Middle frontal gyrus (tissue), 1 donor: ENCODE measurements around the gene NAA80.
A peak's percentile ranks its signal among the peaks of the same experiment; 100 is the strongest.

ENCODE experiments used
- DNase-seq: peaks from one replicate; pipeline ENCODE4 v3.0.0-alpha.2; 2015; ENCODE audit warnings: low spot score; ENCODE audit errors: extremely low spot score

Gene NAA80

DNA sequence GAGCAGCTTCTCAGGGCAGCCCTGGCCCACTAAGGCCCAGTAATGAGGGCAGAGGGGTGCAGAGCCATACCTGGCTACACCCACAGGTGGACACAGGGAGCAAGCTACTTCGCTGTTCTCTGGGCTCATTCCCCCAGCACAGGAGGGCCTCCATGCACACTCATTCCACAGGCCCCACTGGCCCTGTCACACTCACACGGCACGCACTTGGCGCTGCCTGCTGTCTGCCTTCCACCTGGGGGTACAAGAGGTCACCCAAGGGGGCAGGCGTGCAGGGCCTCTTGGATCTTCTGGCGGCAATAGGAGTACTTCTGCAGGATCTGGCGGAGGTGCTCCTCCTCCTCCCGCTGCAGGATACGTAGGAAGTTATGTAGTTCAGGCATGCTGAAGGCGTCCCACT, 31.1 kb upstream of the NAA80 start:
- no peak for DNase-seq

DNA sequence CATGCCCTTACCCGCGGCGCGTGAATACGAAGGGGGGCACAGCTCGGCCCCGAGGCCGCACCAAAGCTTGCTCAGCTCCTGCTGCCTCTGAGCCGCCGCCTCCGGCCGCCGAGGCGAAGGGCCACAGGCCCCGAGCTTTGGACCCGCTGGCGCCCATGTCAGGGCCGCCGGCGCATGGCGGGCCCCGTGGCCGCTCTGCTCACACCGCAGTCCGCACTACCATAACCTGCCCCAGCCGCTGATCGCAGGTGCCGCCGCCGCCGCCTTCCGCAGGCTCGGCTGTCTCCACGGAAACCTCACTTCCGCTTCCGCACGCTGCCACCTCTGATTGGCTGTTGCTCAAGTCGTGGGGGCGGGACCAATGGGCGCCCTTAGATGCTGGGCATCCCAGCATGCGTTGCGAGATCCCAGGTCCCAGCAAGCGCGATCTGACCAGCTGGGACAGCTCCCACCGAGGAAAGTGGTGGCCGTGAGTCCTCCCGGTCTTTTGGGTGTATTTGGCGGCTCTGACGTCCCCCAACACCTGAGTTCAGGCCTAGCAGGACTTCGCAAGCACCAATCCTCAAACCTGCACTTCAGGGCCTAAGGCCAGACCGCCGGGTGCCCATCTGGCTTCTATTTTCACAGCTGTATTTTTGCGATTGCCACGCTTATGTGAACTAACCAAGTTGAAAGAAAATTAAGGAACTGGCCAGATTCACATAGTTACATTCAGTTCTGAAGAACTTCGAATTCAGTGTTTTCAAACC, 28.9 kb upstream of the NAA80 start, which contains the start of gene TUSC2:
TSS of gene TUSC2 (minus strand) at position 281 of the 749 bp plus-strand sequence. CDS start at position 157, 124 bp downstream.
- peak; percentile 97 for DNase-seq

DNA sequence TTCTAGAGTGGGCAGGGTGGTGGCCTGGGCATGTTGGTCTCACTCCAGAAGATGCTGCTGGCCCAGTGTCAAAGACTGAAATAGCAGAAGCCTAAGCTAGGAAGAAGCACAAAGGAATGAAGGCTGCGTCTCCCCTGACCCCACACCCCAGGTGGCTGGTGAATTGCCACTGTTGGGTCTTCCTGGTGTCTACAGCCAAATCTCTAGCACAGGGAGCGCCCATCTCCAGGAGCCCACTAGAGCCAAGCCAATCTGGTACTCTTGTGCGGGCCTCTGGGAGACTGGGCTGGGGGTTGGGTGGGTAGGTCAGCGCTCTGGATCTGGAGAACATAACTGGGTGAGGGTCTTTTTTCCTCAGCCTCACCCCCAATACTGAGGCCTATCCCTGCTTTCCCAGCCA, 27.9 kb upstream of the NAA80 start:
- no peak for DNase-seq

DNA sequence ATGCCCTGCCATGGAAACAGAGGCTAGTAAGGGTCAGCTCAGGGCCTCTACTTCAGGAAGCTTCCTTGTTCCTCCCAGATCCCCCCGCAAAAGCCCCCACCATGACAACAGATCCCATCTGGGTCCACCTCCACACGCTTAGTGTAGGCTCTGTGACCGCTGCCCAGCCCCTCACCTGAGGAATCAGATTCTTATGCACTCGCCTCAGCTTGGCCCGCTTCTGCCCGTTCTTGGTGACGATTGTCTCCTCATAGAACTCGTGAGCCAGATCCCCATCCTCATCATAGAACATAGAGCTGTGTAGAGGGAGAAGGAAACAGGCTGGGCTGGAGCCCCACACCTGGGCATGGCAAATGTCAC, 27.0 kb upstream of the NAA80 start:
- DNase-seq, result no peak

DNA sequence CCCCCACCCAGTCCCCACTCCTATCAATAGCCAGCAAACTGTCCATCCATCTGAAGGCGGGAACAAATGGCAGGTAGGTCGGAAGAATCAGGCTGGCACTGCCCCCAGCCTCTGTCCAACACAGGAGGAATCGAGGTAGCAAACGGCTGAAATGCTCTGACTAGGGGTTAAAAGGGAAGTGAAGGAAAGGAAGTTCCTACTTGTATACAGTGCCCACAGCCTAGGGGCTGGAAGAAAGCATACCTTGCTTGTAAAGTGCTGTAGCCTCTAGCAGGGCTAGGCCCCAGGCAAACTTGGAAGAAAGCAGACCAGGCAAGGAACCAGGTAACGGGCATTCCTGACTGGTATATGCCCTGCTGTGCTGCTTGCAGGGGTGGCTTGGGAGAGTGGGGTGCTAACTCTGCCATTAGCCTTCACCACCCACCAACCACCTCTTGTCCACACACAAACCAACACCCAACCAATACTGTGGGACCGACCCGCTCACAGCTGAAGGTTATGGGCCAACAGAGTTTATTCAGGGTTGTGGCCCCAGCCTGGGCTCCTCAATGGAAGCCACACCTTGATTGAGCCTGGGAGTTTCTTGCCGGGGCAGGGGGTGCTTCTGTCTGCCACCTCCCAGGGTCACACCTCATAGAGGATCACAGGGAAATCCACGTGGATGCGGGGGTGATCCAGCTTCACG, 26.4 kb upstream of the NAA80 start:
- no peak for DNase-seq

DNA sequence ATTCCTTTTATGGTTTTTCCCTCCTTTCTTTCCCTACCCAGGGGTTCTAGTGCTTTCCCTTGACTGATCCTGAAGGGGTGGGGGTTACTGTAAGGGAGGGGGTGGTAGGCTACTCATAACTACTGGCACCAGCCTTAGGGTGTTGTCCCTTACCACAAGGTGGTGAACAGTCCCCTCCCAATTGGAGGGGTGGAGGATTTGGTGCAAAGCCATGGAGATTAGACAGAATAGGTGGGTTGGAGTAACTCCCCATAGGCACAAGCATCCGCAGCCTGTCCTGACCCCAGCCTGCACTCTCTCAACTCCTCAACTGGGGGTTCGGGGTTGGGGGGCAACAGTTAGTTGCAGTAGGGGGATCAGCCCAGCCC, 25.9 kb upstream of the NAA80 start:
- no peak for DNase-seq

DNA sequence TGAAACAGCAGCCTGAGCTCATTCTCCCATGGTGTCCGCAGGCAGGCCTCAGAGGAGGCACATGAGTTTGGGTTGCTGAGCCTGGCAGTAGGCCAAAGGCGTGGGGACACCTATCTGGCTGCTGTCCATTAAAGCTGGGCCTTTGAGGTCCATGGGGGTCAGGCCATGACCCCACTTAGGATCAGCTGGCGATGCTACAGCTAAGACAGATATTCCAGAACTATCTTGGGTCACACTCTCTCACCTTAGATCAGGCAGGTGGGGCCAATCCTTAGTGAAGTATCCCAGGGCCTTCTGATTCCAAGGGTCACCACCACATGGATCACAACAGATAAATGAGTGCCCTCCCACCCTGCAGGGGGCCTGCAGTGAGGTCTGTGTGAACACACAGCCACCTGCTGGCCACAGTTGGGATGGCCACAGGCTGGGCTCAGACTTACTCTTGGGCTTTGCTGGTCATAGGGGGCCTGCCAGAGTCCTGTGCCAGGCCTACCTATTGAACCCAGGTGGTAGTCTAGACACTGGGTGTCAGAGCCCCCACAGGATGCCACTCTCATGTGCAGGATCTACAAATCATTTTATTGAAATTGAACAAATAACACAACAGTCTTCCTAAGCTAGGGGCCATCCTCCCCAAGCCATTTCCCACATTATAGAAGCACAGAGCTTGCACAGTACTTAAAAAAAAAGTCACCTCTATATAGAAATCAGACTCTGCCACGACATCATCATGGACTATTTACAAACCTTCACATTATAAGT, 25.3 kb upstream of the NAA80 start:
- DNase-seq, result no peak

DNA sequence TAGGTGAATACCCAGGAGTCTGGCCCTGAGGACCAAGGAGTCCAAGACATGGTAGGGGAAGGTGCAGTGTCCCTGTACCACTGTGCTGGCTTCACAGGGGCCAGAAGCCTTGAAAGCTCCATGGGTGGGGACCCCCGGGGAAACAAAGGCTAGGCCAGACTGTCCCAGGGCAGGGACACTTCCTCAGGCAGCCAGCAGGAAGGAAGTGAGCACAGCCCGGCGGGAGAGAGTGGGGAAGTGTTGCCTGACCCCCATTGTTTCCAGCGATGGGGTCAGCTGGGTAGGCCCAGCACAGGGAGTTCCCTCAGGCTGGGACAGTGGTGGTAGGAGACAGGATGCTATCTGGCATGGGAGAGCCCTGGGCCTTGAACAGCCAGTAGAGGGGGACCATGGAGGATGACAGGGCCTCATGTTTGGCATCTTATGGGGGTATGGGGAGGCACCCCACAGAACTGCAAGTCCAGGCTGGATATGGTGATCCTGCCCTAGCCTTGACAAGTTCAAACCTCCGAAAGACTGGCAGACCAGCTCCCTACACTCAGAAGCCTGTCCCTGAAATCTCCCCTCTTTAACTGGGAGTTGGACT, 24.5 kb upstream of the NAA80 start:
- DNase-seq, result no peak

DNA sequence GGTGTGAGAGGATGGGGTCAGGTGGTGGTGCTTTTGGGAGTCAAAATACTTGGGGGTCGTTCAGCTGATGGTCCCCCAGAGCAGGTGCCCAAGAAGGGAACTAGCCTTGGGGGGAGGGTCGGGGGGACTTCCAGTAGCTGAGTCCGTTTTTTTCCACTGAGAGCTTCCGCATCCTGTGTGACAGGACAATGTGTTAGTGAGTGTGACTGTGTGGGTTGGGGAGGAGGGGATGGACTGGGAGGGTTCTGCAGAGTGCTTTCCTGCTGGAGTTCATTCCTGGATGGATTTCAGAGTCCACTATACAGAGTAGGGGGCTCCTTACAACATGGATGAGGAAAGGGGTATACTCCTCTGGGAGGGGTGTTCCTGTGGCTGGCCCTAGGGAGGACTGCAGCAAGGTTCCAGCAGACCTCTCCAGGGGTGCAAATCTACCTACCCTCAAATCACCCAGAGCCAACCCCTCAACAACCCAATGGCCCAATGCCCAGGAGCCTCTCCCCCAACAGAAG, 23.9 kb upstream of the NAA80 start:
- DNase-seq, result no peak

DNA sequence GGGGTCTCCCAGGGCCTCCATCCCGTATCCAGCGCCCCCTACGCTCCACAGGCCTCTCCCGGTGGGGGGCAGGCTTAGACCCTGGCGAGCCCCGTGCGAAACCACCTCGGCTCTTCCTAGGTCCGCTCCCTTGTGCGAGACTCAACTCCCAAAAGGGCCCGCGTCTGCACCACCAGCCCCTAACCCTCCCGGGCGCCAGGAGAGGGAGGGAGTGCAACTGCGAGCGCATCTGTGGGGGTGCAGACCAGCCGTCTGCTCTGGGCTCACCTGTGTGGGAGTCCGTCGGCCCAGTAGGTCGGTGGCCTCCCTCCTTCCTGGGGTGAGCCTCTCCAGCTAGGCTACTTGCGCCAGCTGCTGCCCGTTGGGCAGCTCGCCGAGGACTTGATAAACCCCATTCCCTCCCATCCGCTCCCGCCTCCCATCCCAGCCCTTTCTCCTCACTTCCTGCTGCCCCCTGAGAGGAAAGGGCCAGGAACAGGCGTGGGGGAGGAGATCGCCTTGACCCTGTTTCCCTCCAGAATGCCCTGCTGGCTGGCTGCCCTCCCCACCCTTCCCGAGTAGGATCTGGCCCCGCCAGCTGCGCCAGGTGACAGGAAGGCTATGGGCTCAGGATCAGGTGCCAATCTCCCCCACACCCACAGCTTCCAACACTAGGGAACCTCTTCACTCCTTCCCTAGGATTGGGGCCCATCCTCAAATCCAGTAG, 23.3 kb upstream of the NAA80 start, which contains the start of gene HYAL2:
TSS of gene HYAL2 (minus strand) at position 360 of the 706 bp plus-strand sequence. CDS start 2,256 bp downstream, outside the sequence.
- no peak for DNase-seq

DNA sequence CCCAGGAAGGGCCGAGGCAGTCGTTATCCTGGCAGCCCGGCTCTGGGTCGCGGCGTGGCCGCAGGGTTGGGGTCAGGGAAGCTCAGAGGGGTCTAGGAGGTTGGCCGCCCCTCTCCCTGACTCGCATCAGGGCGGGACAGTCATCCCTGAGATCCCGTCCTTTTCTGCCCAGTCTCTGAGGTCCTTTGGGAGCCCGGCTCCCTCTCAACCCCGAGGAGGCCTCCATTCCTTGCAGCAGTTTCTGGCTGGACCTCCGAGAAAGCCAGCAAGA, 22.8 kb upstream of the NAA80 start:
- no peak for DNase-seq

DNA sequence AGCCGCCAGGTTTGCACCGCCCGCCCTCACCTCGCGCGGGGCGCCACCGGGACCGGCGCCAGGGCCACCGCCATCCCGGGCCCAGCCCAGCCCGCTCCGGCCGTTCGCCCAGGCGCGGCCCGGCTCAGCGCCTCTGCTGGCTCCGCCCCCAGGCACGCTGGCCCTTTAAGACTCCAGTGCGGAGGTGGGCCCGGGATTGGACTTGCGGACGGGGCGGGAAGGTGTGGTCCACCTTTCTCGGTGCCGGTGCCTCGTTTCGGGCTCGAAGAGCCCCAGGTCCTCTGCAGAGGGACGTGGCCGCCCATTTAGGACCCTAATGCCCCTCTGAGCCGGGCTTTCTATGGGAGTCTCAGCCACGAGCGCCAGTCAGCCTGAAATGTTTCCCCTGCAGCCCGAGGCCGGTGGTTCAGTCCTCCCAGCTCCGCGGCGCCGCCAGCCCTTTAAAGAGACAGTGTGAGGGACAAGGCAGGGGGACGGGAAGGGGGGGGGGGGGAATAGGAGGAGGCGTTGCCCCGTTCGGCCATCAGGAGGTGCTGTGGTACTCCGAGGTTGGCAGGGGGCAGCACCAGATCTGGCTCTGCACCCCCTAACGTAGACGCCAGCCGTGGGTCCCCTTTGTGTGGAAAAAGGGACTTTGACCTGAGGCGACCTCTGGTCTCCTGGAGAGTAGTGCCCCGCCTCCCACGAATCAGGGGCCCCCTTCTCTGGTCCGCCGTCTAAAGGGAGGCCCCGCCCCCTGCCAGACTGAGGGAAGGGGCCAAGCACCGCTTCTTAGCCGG, 22.3 kb upstream of the NAA80 start:
- DNase-seq, result peak; percentile 81

DNA sequence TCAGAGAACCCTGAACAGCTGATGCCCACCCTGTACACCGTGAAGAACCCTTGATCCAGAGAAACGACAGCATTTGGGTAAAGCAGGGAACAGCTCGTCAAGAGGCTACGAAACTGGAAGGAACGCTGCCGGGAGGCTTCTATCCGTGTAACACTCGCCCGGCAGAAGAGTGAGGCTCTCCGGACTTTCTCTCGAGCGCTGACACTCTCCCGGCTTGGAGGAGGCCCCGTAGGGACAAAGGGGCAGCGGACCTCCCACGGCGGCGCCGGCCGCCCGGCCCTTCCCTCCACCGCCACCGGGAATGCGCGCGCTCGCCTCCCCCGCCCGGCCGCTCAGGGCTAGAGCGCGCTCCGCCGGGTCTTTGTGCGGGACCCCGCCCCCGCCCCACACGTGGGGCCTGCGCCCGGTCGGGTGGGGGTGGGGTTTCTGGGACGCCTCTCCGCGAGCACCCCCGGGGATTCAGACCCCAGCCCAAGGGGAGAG, 21.7 kb upstream of the NAA80 start:
- DNase-seq, result peak; percentile 56

DNA sequence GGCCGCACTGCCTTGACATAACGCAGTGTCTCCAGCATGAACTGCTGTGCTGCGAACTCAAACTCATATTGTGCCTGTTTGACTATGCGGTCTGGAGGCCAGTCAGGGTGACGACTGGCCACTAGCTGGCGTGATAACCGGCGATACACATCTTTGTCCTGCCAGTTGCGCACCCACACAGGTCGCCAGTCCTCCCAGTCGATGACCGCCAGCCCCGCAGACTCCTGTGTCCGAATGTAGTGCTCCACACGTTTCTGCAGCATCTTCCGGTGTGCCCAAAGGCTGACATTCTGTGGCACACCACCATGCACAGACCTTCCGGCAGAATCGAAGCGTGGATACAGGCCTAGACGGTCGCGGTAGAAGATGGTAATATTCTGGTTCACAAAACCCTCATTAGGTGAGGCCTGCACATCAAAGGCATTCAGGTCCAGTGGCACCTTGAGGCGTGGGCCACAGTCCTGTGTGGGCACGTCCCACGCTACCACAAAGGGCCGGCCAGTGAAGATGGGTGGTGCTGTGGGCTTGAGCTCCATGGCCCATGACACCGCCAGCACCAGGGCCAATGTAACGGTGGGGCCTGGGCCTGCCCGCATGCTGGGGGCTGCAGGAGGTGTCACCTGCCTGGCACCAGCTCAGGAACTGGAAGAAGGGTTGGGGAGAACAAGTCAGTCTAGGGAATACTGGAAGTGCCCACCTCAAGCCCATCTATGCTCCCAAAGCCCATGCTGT, 20.9 kb upstream of the NAA80 start:
- DNase-seq, result no peak

DNA sequence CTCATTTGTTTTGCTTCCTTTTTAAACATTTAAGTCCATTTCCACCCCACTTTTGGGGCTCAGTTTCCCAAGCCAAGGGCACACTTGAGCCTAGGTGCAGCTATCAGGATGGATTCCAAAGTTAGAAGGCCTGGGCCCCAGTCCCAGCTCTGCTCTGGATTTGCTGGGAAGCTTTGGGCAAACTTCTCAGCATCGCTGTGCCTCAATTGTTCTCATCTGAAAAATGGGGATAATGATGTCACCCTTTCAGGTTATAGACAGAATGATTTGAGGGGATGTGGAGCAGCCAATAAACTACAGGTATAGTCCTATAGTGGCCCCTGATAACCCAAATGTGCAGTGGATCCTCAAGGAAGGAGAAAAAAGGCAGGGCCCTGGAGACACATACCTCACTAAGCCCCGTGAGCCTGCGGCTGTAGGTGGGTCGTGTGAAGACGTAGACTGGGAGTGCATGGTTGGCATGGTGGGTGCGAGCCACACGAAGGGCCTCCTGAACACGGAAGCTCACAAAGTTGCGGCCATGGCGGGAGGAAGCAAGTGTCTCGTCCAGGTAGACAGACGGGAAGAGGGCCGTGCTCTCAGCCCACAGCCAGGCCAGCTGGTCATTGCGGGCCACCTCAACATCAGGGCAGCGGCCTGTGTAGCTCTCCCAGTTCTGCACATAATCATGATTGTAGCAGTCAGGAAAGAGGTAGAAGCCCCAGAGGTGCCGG, 20.1 kb upstream of the NAA80 start:
- DNase-seq, result no peak

DNA sequence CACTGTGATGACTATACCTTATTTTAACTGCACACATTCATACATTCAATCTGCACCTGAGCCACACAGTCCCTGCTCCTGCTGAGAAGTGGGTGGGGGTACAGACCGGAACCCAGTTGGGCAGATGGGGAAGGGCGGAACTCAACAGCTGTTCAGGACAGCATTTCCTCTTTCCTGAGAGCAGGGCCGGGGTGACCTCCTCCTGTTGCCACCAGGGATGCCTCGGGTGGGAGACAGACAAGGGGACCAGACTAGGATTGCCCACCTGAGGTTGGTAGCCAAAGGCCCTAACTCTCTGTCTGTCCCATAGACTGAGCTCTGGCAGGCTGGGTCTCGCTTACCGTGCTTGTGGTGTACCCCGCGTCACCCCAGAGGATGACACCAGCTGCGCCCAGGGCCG, 19.4 kb upstream of the NAA80 start:
- no peak for DNase-seq

DNA sequence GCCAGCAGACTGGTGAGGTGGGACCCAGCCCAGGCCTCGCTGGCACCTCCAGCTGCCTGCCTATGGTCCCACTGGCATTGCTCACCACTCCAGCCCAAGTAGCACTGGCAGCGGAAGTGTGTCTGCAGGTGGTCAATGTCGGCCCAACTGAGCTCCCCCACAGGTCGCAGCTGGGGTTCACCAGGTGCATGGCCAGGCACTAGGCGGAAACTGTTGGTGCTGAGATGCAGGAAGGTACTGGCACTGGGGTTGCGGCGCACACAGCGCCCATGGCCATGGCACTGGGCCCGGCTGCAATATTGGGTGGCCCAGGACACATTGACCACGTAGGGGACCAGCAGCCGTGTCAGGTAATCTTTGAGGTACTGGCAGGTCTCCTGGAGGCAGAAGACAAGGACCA, 19.0 kb upstream of the NAA80 start:
- no peak for DNase-seq

DNA sequence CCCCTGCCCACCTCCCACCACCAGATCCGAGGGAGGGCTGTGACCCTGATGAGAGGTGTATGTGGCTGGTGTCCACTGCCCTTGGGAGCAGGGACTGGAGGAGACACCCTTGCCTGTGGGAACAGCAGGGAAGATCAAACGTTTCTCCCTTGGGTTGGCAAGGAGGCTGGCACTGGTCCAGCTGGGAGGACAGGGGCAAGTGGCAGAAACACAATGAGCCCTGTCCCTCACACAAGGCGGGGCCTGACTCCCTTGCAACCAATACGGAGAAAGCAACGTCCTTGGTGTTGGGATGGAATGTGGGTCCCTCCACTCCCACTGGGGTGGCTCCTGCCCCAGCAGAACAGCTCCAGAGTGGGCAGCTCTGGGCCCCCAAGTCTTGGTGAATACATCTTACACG, 18.1 kb upstream of the NAA80 start:
- DNase-seq, result no peak

DNA sequence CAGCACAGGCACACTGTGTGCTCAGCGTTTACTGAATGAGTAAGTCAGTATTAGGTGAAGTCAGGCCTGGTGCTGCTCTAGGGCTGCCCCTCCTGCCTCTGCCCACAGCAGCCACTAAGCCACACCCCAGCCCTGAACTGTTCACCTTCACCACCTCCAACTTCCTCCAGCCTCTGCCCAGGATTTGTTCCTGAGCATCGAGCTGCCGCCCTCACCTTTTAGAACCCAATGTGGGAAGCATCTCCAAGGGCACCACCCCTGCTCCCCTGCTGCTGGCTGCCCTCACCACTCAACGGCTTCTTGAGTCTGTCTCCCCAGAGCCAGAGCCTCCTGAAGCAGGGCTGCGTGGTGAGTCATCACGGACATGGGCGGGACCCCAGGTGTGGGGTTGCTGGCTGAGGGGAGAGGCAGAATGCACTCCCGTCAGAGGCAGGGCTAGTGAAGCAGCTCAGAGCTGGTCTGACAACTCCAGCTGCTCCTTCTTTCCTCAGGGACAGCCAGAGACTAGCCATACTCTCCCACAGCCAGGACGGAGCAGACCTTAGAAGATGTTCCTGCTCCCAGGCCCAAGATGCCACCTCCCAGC, 17.5 kb upstream of the NAA80 start:
- no peak for DNase-seq
